Neutrophil (primary cell): ENCODE results near the gene HS1BP3.

ENCODE experiments used
- H3K27ac ChIP-seq: fragments of 200-600 bp; sonication (generic); 2 replicates; pipeline ENCODE4 v1.5.1; 2016; ENCODE audit warnings: mild to moderate bottlenecking, moderate library complexity
- H3K27me3 ChIP-seq: fragments of 200-600 bp; sonication (generic); 2 replicates; pipeline ENCODE4 v1.6.0; 2016; ENCODE audit warnings: mild to moderate bottlenecking
- H3K36me3 ChIP-seq: fragments of 200-600 bp; sonication (generic); 2 replicates; pipeline ENCODE4 v1.5.1; 2017
- H3K4me1 ChIP-seq, 2 experiments: fragments of 200-600 bp in 1 of 2; sonication (generic) in 1 of 2; 1 replicate in 1 of 2; 2 replicates in 1 of 2; pipeline versions ENCODE4 v1.5.1 to v1.6.1; 2013 to 2016; ENCODE audit warnings: low read depth in 1 of 2, low read length in 1 of 2, mild to moderate bottlenecking in 1 of 2, moderate library complexity in 1 of 2; ENCODE audit not compliant: control insufficient read depth in 1 of 2, insufficient read depth in 1 of 2
- H3K4me3 ChIP-seq, 2 experiments: fragments of 200-600 bp in 1 of 2; sonication (generic) in 1 of 2; 1 replicate in 1 of 2; 2 replicates in 1 of 2; pipeline ENCODE4 v1.5.1; 2013 to 2016; ENCODE audit warnings: low read depth in 1 of 2, low read length in 1 of 2, mild to moderate bottlenecking in 1 of 2, moderate library complexity in 1 of 2
- H3K9me3 ChIP-seq: fragments of 200-600 bp; sonication (generic); 2 replicates; pipeline ENCODE4 v1.5.1; 2016
- TF ChIP-seq, protein P1 (sequence below): fragments of 200-600 bp; sonication (generic); IDR thresholded peaks from 2 replicates; pipeline ENCODE4 v1.5.1; 2016; ENCODE audit warnings: antibody characterized with exemption

HS1BP3 gene

DNA sequence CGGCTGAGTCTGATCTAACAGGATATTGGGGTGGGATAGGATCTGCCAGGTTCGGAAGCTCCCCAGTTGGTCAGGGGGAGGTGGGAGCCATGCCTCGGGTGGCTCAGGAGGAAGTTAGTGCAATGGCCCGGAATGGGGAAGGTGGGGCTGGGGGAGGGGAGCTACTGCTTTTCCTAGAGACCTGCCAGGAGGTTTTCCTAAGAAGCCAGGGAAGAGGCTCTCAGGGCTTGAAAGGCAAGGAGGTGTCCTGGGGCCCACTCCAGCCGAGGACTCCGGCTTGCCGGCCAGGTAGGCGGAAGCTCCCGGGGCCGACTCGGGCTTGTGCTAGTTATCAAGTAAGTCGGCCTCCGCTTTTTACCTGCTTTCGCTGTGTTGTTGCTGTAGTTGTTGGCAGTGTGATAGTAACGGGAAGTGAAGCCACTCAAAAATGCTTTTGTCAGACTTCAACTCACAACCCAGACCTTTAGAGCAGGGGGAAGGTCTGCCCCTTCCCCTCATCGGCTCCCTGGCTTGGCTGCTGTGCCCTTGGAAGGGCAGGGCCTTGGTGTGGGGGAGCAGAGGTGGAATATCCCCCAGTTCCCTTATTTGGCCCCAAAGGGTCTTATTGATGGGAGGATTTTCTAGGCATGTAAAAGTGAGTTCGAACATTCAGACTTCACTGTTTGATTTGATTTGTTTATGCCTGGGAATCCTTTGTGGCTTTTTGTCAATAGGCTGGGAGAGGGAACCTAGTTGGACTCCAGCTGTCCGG is 21.5 kb upstream of the HS1BP3 start:
- H3K36me3 ChIP-seq: no peaks in the 10 kb centered on the region
- H3K27ac ChIP-seq: no peak overlapping the region
- H3K4me3 ChIP-seq: peak overlapping the region; percentile 22 to 52
- no peaks in the 10 kb centered on the region for H3K9me3 ChIP-seq
- peaks cover 19 to 38% of the 10 kb centered on the region in 2 experiments for H3K4me1 ChIP-seq
- peaks cover 85% of the 10 kb centered on the region for H3K27me3 ChIP-seq
- TF ChIP-seq, protein P1, sequence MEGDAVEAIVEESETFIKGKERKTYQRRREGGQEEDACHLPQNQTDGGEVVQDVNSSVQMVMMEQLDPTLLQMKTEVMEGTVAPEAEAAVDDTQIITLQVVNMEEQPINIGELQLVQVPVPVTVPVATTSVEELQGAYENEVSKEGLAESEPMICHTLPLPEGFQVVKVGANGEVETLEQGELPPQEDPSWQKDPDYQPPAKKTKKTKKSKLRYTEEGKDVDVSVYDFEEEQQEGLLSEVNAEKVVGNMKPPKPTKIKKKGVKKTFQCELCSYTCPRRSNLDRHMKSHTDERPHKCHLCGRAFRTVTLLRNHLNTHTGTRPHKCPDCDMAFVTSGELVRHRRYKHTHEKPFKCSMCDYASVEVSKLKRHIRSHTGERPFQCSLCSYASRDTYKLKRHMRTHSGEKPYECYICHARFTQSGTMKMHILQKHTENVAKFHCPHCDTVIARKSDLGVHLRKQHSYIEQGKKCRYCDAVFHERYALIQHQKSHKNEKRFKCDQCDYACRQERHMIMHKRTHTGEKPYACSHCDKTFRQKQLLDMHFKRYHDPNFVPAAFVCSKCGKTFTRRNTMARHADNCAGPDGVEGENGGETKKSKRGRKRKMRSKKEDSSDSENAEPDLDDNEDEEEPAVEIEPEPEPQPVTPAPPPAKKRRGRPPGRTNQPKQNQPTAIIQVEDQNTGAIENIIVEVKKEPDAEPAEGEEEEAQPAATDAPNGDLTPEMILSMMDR: no peak

- peaks cover 24 to 38% of the 10 kb centered on the region in 2 experiments for H3K4me1 ChIP-seq
- TF ChIP-seq, protein P1: no peak
- no peak overlapping the region for H3K27ac ChIP-seq
- H3K4me3 ChIP-seq: peak overlapping the region; percentile 22 to 52
- no peaks in the 10 kb centered on the region for H3K36me3 ChIP-seq
- no peaks in the 10 kb centered on the region for H3K9me3 ChIP-seq
- H3K27me3 ChIP-seq: peaks cover 91% of the 10 kb centered on the region
These were observed 20.8 kb upstream of the HS1BP3 start for GRCh38 chr2:20671736-20672080.

DNA sequence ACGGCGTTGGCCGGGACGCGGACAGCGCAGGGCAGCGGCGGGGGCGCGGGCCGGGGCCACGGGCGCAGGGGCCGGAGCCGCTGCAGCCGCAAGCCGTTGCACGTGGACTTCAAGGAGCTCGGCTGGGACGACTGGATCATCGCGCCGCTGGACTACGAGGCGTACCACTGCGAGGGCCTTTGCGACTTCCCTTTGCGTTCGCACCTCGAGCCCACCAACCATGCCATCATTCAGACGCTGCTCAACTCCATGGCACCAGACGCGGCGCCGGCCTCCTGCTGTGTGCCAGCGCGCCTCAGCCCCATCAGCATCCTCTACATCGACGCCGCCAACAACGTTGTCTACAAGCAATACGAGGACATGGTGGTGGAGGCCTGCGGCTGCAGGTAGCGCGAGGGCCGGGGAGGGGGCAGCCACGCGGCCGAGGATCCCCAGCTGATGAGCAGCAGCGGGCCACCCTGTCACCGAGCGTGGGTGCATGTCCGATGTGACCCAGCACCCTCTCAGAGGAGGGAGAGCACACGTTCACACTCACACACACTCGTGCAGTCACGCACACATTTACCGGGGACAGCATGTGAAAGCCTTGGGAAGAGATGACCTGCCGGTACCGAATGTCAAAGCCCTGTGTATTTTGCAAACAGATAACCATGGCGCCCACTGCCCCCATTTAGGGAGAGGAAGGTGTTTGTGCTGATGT is 20.3 kb upstream of the HS1BP3 start:
- Histone ChIP-seq H3K9me3 (no peaks in the 10 kb centered on the region), H3K36me3 (no peaks in the 10 kb centered on the region), H3K27ac (no peak overlapping the region), H3K4me1 (peaks cover 29 to 43% of the 10 kb centered on the region in 2 experiments), H3K27me3 (peaks cover 96% of the 10 kb centered on the region), H3K4me3 (no peak overlapping the region)
- TF ChIP-seq, protein P1: no peak

GRCh38 chr2:20670315-20671035 is 19.6 kb upstream of the HS1BP3 start:
- no peaks in the 10 kb centered on the region for H3K9me3 ChIP-seq
- TF ChIP-seq, protein P1: no peak
- peaks cover 36 to 45% of the 10 kb centered on the region in 2 experiments for H3K4me1 ChIP-seq
- peaks cover 99% of the 10 kb centered on the region for H3K27me3 ChIP-seq
- H3K27ac ChIP-seq: no peak overlapping the region
- no peaks in the 10 kb centered on the region for H3K36me3 ChIP-seq
- peak overlapping the region in 1 of 2 experiments; percentile 31 for H3K4me3 ChIP-seq

DNA sequence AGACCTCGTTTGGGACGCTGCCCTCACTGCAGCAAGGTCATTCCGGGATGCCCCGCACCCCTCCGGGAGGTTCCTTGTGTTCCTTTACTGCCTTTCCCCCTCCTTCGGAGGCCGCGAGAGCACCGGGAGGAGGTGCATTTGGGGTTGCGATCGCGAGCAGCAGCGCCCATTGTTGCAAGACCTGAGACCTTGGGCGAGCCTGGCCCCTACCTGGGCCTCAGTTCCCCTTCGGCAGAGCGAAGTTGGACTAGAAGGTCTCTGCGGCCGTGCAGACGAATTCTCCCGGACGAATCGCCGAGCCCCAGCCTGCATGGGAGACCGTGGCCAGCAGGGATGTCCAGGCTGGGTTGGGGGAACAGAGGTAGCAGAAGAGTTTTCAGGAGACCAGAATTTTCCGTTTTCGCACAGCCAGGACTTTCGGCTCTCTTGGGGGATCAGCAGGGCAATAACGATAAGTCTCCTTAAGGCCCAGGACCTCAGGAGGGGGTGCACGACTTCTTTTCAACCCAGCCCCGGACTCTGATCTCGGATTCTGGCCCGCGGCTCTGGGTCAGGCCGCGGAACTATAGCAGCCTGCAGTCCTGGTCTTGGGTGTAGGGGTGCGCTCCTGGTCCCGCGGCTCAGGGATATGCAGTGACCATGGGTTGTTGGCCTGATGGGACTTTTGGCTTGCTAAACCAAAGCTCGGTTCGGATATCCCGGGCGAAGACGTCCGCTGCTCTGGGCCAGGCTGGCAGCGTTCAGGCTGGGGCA is 18.8 kb upstream of the HS1BP3 start:
- Histone ChIP-seq H3K4me1 (peaks cover 38 to 45% of the 10 kb centered on the region in 2 experiments), H3K4me3 (peak overlapping the region in 1 of 2 experiments; percentile 31), H3K27ac (no peak overlapping the region), H3K36me3 (no peaks in the 10 kb centered on the region), H3K27me3 (peaks cover 99% of the 10 kb centered on the region), H3K9me3 (no peaks in the 10 kb centered on the region)
- TF ChIP-seq, protein P1: no peak
